Activated naive CD8-positive, alpha-beta T cell (primary cell): ENCODE measurements around the gene NDUFB2.
"Not testable (repeated sequence)": the region's sequence is repeated elsewhere in the genome, so short reads cannot be mapped to it uniquely, and the experiment has no call there.

Source experiments
- H3K27ac Mint-ChIP-seq: one replicate; pipeline ENCODE4 v1.8.0; 2021; ENCODE audit warnings: mixed read lengths
- H3K27me3 Mint-ChIP-seq: one replicate; pipeline ENCODE4 v1.8.0; 2021; ENCODE audit warnings: mixed read lengths
- H3K36me3 Mint-ChIP-seq: one replicate; pipeline ENCODE4 v1.8.0; 2021; ENCODE audit warnings: mixed read lengths
- H3K4me1 Mint-ChIP-seq: one replicate; pipeline ENCODE4 v1.8.0; 2021; ENCODE audit warnings: low read depth, mixed read lengths
- H3K4me3 Mint-ChIP-seq: one replicate; pipeline ENCODE4 v1.8.0; 2021; ENCODE audit warnings: mild to moderate bottlenecking, mixed read lengths
- H3K9me3 Mint-ChIP-seq: one replicate; pipeline ENCODE4 v1.8.0; 2021; ENCODE audit warnings: low read depth, mixed read lengths

Gene NDUFB2

DNA sequence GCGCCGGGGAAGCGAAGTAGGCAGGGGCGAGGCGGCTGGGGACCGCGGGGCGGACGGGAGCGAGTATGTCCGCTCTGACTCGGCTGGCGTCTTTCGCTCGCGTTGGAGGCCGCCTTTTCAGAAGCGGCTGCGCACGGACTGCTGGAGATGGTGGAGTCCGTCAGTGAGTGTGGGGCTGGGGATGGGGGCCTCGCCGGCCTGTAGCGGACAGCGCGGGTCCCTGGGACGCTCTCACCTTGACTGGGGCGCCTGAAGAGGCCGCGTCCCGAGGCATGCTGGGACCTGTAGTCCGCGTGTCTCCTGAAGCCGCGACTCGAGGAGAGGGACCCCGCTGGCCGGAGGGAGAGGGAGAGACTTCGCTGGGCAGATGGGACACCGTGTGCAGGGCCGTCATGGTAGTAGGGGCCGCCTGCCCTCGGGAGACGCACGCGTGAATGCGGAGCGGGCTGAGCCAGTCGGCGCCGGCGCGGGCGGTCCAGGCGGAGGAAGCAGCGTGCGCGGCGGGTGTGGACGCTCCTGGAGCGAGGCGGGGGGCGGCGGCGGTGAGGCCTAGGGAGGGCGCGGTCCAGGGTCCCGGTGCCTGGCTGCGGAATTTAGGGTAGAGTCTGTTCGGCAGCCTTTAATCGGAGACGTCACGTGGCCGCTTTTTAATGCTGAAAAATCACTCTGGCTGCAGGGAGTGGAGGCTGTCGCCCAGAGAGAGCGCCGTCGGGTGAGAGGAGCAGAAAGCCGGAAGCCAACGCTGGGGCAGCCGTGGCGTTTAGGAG is at the start of gene NDUFB2:
NDUFB2 (plus strand) TSS at position 29 of the 767 bp plus-strand sequence; CDS start at position 66, 37 bp downstream.
- peak within 1 kb of the TSS; percentile 92 for H3K4me3 Mint-ChIP-seq
- peak within 1 kb of the TSS; percentile 93 for H3K27ac Mint-ChIP-seq
- no peaks in the 10 kb centered on the region for H3K9me3 Mint-ChIP-seq
- no peaks in the 10 kb centered on the region for H3K27me3 Mint-ChIP-seq
- H3K4me1 Mint-ChIP-seq: peaks cover 33% of the 10 kb centered on the region
- peaks cover 4% of the 10 kb centered on the region for H3K36me3 Mint-ChIP-seq

DNA sequence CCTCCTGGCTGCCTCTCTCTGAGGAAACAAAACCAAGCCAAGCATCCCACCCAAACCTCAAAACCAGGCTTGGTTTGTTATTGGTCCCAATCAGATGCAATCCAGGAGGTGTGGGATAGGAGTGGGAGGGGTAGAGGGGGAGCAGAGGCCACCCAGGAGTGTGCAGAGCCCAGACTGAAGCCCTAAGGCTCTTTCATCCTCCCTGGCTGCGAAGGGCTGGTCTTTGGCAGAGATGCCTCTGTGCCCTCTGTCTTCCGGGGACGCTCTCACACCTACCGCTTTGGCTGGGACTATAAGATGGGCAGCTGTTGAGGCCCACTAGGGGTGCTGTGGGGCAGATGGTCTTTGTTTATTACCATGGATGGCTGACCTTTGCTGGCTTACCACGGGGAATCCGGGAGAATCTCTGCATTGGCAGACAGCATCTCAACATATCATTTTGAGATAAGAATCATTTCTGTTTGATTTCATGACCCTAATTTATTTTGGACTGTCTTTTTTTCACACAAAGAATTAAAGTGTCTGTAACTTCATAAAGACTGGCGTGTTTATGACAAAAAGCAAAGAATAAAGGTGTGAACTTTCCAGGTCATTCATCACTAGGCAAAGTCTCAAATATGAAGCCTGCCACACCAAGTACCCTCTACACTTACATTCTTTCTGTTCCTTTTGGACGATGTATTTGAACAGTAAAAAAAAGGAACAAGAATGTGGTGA is 49.4 kb upstream of the NDUFB2 start:
- Mint-ChIP-seq H3K9me3 (no peaks in the 10 kb centered on the region), H3K36me3 (no peaks in the 10 kb centered on the region), H3K4me3 (no peak overlapping the region), H3K4me1 (peaks cover 4% of the 10 kb centered on the region), H3K27ac (no peak overlapping the region), H3K27me3 (peaks cover 3% of the 10 kb centered on the region)

DNA sequence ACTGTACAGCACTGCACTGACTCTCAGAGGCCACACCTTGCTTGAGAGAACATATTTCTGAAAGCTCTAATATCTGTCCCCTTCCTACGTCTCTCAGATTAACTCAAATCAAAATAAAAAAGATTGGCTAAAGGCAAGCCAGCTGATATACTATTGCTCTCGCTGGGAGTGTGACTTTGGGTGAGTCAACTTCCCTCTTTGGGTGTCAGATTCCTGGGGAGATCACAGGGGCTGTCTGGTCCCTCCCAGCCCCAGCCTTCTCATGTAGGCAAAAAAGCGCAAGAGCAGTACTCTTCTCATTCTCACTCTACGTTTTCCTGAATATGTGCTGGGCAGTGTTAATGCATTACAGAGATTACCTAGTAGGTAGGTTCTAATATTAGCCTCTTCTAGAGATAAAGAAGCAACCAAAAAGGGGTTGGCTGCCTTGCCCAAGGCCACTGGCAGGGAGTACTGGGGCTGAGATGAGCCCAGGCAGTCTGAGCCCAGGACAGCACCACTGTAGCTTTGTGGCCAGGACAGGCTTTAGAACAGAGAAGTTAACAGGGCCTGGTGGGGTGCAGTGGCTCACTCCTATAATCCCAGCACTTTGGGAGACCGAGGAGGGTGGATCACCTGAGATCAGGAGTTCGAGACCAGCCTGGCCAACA is 46.8 kb upstream of the NDUFB2 start:
- Mint-ChIP-seq H3K27me3 (no peaks in the 10 kb centered on the region), H3K4me1 (peaks cover 6% of the 10 kb centered on the region), H3K36me3 (no peaks in the 10 kb centered on the region), H3K4me3 (no peak overlapping the region), H3K27ac (no peak overlapping the region), H3K9me3 (no peaks in the 10 kb centered on the region)

DNA sequence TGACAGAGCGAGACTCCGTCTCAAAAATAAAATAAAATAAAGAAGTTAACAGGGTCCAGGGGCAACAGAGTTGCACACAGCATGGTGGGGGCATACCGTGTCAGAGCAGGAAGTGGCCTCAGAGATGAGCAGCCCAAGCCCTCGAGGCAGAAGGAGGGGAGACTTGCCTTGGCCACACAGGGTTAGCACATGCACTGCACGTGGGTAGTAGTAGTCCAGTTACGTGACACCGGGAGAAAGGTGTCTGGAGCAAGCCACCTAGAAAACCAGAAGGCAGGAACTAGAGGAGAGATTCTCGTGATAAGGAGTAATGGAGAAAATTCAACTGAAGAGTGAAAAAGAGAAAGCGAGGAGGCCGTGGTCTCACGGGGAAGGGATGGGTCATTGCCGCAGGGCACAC is 46.1 kb upstream of the NDUFB2 start:
- no peak overlapping the region for H3K4me3 Mint-ChIP-seq
- no peak overlapping the region for H3K27ac Mint-ChIP-seq
- no peaks in the 10 kb centered on the region for H3K27me3 Mint-ChIP-seq
- no peaks in the 10 kb centered on the region for H3K36me3 Mint-ChIP-seq
- peaks cover 6% of the 10 kb centered on the region for H3K4me1 Mint-ChIP-seq
- no peaks in the 10 kb centered on the region for H3K9me3 Mint-ChIP-seq

- Mint-ChIP-seq H3K9me3 (no peaks in the 10 kb centered on the region), H3K4me3 (no peak overlapping the region)
These were observed 43.0 kb upstream of the NDUFB2 start for GRCh38 chr7:140653319-140654108.

DNA sequence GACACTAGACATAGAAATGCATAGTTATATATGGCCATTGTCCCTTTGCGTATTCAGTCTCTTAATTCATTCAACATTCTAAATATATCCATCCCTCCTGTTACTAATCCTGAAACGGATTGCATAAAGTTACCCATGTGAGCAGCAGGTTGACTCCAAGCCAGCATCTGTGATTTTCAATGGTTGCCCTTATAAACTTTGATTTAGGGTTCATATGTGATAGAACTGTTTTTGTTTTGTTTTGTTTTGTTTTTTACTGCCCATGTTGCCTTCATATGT is 42.5 kb upstream of the NDUFB2 start:
- Mint-ChIP-seq H3K4me1 (peaks cover 19% of the 10 kb centered on the region), H3K27me3 (no peaks in the 10 kb centered on the region), H3K27ac (no peak overlapping the region), H3K4me3 (no peak overlapping the region), H3K9me3 (no peaks in the 10 kb centered on the region), H3K36me3 (no peaks in the 10 kb centered on the region)

More at GRCh38 chr7:140653319-140654108, 43.0 kb upstream of the NDUFB2 start:
- Mint-ChIP-seq H3K4me1 (peaks cover 19% of the 10 kb centered on the region), H3K27ac (no peak overlapping the region), H3K27me3 (no peaks in the 10 kb centered on the region), H3K36me3 (no peaks in the 10 kb centered on the region)

GRCh38 chr7:140654661-140655060 is 41.8 kb upstream of the NDUFB2 start:
- no peaks in the 10 kb centered on the region for H3K36me3 Mint-ChIP-seq
- peaks cover 19% of the 10 kb centered on the region for H3K4me1 Mint-ChIP-seq
- H3K27me3 Mint-ChIP-seq: no peaks in the 10 kb centered on the region
- H3K4me3 Mint-ChIP-seq: no peak overlapping the region
- H3K27ac Mint-ChIP-seq: no peak overlapping the region
- H3K9me3 Mint-ChIP-seq: no peaks in the 10 kb centered on the region

DNA sequence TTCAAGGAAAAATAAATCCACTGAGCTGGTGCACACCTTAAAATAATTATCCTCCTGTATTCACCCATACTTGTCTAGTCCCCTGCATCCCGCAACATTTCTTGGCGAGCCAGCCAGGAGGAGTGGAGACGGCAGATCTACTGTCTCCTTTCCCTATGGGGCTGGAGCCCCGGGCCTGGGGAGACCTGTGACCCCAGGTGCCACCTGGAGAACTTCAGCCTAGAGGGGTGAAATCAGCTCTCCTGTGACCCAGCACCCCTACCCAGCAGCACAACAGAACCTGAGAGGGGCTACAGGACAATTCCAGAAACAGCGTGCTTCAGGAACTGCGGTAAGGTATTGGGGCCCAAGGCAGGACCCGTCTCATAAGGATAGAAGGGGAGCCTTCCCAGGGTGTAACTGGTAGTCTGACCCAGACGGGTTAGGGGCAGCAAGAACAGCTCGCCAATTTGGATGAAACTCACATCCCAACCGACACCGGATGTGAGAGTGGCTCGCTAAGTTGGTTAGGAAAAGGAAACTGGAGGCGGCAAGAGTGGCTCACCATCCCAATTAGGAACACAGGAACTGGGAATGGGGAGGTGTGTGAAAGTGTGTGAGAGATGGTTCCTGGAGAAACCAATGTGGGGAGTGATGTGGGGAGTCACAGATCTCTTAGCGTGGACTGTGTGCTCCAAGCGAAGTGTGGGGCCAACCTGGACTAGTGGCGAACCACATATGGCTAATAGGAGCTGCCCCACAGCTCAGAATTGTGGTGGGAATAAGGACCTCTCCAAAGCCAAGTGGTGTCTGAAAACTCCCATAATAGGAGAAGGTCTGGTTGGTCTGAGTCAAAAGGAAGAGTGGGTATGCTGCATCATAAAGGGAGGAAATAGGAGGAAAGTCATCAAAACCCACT is 40.7 kb upstream of the NDUFB2 start:
- H3K4me3 Mint-ChIP-seq: peak overlapping the region; percentile 80
- H3K27me3 Mint-ChIP-seq: no peaks in the 10 kb centered on the region

DNA sequence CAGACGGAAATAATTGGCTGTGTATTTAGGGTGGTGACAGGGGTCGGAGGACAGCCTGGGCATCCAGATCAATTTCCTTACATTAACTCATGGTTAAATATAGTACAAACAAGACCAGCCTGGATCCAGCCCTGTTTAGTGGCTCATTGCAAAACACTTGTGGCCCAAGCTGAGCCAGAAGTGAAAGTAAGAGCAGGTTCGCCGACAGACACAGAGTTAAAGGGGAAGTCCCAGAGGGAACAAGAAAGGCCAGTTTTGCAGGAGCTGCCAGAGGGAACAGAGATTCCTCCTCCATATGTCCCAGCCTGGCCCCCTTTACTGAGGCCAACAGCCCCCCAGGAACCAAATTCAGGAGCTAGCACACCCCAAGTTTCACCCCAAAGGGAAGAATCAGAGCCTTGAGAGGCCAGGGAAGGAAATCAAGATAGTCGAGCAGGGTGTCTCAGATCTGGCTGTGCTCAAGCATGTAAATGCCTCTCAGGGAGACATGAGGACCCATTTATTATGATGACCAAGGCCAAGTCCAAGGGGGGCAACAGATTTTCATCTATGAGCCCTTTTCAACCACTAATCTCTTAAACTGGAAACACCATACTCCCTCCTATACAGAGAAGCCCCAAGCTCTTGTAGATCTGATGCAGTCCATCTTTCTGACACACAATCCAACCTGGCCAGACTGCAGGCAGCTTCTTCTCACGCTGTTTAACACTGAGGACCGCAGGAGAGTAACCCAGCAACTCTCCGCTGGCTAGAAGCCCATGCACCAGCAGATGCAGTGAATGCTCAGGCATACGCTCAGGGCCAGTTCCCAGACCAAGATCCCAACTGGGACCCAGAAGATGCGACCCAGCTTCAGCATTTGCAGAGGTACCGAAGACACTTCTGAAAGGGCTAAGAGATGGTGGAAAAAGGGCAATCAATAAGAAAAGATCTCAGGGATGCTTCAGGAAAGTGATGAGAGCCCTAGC is 39.7 kb upstream of the NDUFB2 start:
- Mint-ChIP-seq H3K4me1 (peaks cover 19% of the 10 kb centered on the region), H3K27ac (peak overlapping the region; percentile 76), H3K36me3 (no peaks in the 10 kb centered on the region), H3K9me3 (no peaks in the 10 kb centered on the region), H3K27me3 (no peaks in the 10 kb centered on the region), H3K4me3 (peak overlapping the region; percentile 80)

More for the DNA sequence above, 40.7 kb upstream of the NDUFB2 start:
- H3K9me3 Mint-ChIP-seq: no peaks in the 10 kb centered on the region
- peak overlapping the region; percentile 1 for H3K27ac Mint-ChIP-seq
- H3K4me1 Mint-ChIP-seq: peaks cover 19% of the 10 kb centered on the region
- H3K36me3 Mint-ChIP-seq: no peaks in the 10 kb centered on the region

DNA sequence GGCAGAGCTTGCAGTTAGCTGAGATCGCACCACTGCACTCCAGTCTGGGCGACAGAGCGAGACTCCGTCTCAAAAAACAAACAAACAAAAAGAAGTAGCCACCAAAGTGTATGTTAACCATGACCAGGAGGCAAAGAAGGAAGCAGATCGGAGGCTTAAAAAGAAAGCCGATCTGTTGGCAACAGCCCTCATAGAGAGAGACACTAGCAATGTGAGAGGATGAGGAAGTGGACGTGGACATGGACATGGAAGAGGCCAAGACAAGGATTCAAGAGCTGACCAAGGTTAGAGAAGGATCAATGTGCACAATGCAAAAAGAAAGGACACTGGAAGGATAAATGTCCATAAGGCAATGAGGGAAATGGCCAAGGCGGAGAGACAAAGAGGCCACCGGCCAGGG is 38.6 kb upstream of the NDUFB2 start:
- peaks cover 19% of the 10 kb centered on the region for H3K4me1 Mint-ChIP-seq

GRCh38 chr7:140659856-140660255 is 36.7 kb upstream of the NDUFB2 start:
- no peaks in the 10 kb centered on the region for H3K27me3 Mint-ChIP-seq
- no peaks in the 10 kb centered on the region for H3K9me3 Mint-ChIP-seq
- H3K36me3 Mint-ChIP-seq: no peaks in the 10 kb centered on the region
- H3K4me3 Mint-ChIP-seq: no peak overlapping the region
- H3K4me1 Mint-ChIP-seq: peaks cover 17% of the 10 kb centered on the region
- H3K27ac Mint-ChIP-seq: no peak overlapping the region

More for the DNA sequence above, 38.6 kb upstream of the NDUFB2 start:
- H3K4me3 Mint-ChIP-seq: no peak overlapping the region
- no peaks in the 10 kb centered on the region for H3K27me3 Mint-ChIP-seq
- H3K27ac Mint-ChIP-seq: no peak overlapping the region
- no peaks in the 10 kb centered on the region for H3K36me3 Mint-ChIP-seq
- no peaks in the 10 kb centered on the region for H3K9me3 Mint-ChIP-seq

- H3K27ac Mint-ChIP-seq: no peak overlapping the region
- no peak overlapping the region for H3K4me3 Mint-ChIP-seq
- no peaks in the 10 kb centered on the region for H3K36me3 Mint-ChIP-seq
- no peaks in the 10 kb centered on the region for H3K27me3 Mint-ChIP-seq
- peaks cover 11% of the 10 kb centered on the region for H3K4me1 Mint-ChIP-seq
- no peaks in the 10 kb centered on the region for H3K9me3 Mint-ChIP-seq
These were observed 35.4 kb upstream of the NDUFB2 start for GRCh38 chr7:140661124-140661523.

- H3K4me3 Mint-ChIP-seq, H3K9me3 Mint-ChIP-seq, H3K4me1 Mint-ChIP-seq, H3K27me3 Mint-ChIP-seq, H3K36me3 Mint-ChIP-seq, H3K27ac Mint-ChIP-seq: not testable (repeated sequence)
These were observed 33.6 kb upstream of the NDUFB2 start for GRCh38 chr7:140662938-140663337.
